GM12801 (cell line): ENCODE measurements around the gene KCNMB2.

Experiments used
- CTCF ChIP-seq: IDR thresholded peaks from one replicate; pipeline ENCODE4 v1.5.1; 2011; ENCODE audit warnings: control low read depth; ENCODE audit not compliant: insufficient read length; ENCODE audit errors: extremely low read depth

The KCNMB2 gene

GRCh38 chr3:178685591-178685906 is 149.3 kb downstream of the KCNMB2 start:
- no peak for TF ChIP-seq CTCF

GRCh38 chr3:178686826-178687225 is 150.6 kb downstream of the KCNMB2 start:
- no peak for TF ChIP-seq CTCF

- TF ChIP-seq CTCF: no peak
Measured at GRCh38 chr3:178690571-178690970, 154.3 kb downstream of the KCNMB2 start.

GRCh38 chr3:178699364-178699763 is 163.1 kb downstream of the KCNMB2 start:
- no peak for TF ChIP-seq CTCF

GRCh38 chr3:178699810-178700209 is 163.6 kb downstream of the KCNMB2 start:
- no peak for TF ChIP-seq CTCF

GRCh38 chr3:178703268-178703975 is 167.2 kb downstream of the KCNMB2 start:
- no peak for TF ChIP-seq CTCF

- no peak for TF ChIP-seq CTCF
Measured at GRCh38 chr3:178705925-178706324, 169.7 kb downstream of the KCNMB2 start.
